Renal cortex interstitium (tissue), 11 donors: ENCODE measurements around the gene NOX4. TPM values are rescaled to one million over a fixed set of nuclear protein-coding genes. Genes with fewer than 3 reads are reported as not detected.
"Not testable (repeated sequence)": the region's sequence is repeated elsewhere in the genome, so short reads cannot be mapped to it uniquely, and the experiment has no call there.

Source experiments
- DNase-seq, 11 donors: peaks; one replicate each; pipeline ENCODE4 v3.0.0-alpha.2; 2013; ENCODE audit warnings: low read depth in 9 of 11, low spot score in 4 of 11; ENCODE audit errors: extremely low read depth in 1 of 11
- polyA plus RNA-seq, 3 donors: library from polyadenylated mRNA; unstranded; fragments of 120-200 nt; gene quantifications; one replicate each; pipeline ENCODE4 v1.2.1, GENCODE V29; 2013; ENCODE audit not compliant: insufficient read length in 3 of 3

The NOX4 gene
- polyA plus RNA-seq, 3 donors = 39.9 to 54.0 (median 53.8) TPM

DNA sequence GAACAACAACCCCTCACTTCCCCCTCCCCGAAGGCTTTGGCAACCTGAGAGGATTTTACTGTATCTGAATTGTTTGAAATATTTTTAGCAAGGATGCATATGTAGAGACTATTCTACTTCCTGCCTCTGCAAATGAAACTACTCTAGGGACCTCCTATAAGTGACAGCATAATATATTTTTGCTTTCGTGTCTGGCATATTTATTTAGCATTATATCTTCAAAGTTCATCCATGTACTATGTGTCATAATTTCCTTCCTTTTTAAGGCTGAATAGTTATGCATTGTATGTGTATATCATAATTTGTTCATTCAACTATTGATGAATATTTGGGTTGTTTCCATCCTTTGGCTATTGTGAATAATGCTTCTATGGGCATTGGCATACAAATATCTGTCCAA lies 153.1 kb downstream of the NOX4 start:
- DNase-seq = not testable (repeated sequence)

DNA sequence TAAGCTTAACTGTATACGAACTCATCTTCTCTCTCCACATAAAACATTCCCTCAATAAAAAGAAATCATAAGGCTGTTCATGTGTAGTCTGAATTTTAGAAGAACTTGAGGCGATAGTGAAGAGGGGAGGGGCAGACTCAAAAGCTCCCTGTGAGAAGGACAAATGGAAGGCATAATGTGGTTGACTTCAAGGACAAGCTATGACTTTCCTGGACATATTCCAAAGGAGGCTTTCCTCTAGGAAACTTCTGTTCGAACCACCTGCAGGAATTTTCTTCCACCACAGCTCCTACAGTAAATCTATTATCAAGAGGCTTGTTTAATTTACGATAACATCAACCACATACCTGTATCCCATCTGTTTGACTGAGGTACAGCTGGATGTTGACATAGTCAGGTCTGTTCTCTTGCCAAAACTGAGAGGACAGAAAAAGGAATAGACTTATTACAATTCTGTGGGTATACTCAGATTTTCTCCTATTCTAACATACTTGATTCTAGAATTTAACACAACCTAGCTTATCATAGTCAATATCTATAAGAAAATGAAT lies 154.0 kb downstream of the NOX4 start:
- not testable (repeated sequence) for DNase-seq

DNA sequence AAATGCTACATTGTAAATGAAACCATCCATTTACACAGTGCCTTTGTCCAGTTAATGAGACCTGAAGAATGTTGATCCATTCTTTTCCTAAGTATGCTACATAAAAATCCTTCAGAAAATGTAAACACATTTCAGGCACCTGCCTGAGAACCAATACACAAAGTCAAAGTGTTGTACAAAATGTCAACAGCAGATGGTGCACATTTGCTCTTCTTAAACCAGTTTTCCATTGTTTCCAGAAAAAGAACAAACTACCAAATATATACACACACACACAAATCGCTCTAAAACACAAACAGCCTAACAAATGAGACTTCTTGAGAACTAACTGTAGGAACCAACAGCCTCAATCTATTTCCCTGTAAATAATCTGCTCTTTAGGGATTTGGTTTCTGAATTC lies 157.5 kb downstream of the NOX4 start:
- DNase-seq = peak in 1 of 11 donors; percentile 9

DNA sequence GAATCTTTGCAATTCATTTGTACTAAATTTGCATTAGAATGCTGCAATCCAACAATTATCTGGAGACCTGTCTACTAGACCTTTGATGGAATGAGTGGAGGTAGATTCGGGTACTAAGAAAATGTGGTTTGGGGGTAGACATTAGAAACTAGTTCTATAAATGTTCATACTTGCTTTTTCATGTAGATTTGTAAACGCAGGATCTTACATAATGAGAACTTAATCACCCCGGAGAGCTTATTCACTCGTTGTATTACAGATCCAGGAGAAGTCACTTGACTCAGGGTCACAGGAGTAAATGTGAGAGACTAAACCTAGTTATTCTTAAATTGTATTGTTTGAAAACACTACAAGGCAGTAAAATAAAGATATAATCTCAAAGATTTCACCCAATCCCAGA lies 159.2 kb downstream of the NOX4 start:
- DNase-seq = not testable (repeated sequence)

DNA sequence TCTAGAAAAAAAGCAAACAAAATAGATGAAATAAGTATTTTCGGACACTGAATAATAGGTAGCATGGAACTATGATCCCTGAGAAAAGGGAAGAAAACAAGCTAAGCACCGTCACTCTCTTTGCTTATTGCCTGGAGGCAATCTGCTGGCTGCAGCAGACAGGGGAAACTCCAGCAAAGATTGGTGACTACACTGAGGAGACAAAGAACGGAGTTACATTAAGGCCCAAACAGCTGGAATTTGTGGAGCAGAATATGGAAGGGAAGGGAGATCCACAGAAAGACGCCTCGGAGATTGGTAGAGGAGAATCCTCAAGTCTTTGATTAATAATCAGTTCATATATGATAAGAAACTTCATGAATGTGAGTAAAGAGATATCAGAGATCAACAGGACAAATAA lies 163.3 kb downstream of the NOX4 start:
- DNase-seq = no peak

DNA sequence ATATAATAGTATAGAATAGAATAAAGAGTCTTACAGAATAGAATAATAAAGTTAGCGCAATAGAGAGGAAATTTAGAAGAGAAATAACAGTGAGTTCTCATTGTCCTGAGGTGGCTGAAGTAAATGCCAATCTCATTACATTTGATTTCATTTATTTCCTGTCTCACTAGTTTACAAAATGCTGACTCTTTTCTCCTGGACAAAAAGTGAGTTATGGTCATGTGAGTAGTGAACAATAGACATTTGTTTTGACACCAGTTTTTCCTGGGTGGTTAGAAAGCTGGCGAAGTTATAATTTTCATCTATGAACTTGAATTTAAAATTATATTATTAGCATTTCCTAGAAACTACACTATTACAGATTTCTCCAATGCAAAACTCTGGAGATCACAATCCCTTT lies 169.8 kb downstream of the NOX4 start:
- no peak for DNase-seq

DNA sequence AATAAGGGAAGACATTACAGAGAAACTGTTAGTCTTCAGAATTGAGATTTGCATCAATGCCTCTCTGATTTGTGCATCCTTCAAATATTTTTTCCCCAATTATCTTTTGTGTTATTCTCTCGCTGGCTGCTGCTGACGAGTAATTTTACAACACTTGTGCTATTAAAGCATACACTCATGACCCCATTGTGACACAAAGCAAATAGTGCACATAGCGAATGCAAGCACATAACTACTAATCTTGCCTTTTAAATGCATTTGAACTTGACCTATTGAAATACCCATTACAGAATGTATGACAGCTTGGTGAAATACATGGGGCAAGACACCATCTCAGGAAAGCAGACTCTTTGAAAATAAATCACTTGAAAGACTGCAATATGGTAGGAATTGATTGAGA lies 180.6 kb downstream of the NOX4 start:
- not testable (repeated sequence) for DNase-seq

DNA sequence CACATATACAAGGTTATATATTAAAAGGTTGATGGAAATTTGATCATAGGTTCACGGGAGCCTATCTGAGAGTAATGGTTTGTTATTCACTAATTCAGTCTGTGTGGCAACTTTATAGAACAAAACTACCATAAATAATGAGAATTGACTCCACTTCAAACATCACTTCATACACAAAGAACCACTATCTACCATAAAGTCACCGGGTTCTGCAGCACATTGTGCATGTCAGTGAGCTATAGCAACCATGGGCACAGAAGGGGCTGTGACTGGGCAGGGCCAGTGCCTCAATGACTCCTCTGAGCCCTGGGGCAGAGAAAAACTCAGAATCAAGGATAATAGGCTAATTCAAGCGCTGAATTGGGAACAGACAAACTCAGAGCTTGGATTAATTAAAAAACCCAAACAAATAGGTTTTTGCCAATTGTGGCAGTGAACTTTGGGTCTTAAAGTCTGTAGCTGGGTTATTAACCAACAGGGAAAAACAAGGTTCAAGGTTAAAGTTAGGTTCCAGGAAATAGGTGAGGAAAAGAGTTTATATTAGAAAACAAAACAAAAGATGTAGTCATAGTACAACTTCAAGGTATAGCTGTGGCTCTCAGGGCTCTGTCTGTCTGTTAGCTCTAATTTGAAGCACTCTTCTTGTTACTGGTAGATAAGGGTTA lies 181.7 kb downstream of the NOX4 start:
- DNase-seq = not testable (repeated sequence)

DNA sequence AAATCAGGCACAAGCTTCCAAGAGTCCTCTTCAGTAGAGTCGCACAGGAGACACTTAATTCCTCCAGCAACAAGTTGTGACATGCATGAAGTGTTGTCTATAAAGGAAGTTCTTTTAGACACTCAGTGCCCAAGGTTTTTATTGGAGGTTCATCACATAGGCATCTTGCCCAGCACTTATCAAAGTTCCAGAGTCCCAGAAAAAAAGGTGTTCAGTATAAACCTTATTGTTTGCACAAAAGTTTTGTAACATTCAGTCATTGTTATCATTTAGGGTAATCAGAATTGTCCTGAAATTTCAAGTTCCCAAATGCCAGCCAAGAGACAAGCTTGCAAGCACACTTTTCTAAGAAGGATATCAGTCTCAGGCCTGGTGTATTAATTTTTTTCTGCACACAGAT lies 182.9 kb downstream of the NOX4 start:
- DNase-seq = not testable (repeated sequence)

DNA sequence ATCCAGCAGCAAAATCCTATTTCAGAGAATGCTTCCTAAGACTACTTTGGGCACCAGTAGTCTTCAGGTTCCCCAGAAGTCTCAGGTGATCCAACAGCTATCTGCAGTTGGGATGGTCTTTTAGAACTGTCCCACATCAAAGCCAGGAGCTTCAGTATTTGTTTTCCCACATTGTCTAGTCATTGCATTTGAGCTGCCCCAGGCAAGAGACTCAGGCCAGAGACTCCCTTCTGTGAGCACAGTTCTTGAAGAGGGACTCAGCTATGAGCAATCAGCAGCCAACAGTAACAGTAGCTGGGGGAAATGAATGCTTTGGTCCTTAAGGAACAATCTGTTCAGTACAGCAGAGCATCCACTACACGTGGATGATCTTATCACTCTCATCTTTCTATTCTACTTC lies 188.1 kb downstream of the NOX4 start:
- not testable (repeated sequence) for DNase-seq

DNA sequence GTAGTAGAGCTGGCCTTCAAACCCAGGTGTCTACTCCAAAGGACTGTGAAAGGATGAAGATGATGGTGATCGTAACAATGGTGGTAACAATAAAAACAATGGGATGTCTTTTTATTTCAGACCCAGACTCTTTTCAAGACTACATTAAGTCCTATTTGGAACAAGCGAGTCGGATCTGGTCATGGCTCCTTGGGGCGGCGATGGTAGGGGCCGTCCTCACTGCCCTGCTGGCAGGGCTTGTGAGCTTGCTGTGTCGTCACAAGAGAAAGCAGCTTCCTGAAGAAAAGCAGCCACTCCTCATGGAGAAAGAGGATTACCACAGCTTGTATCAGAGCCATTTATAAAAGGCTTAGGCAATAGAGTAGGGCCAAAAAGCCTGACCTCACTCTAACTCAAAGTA lies 196.2 kb downstream of the NOX4 start:
- not testable (repeated sequence) for DNase-seq

DNA sequence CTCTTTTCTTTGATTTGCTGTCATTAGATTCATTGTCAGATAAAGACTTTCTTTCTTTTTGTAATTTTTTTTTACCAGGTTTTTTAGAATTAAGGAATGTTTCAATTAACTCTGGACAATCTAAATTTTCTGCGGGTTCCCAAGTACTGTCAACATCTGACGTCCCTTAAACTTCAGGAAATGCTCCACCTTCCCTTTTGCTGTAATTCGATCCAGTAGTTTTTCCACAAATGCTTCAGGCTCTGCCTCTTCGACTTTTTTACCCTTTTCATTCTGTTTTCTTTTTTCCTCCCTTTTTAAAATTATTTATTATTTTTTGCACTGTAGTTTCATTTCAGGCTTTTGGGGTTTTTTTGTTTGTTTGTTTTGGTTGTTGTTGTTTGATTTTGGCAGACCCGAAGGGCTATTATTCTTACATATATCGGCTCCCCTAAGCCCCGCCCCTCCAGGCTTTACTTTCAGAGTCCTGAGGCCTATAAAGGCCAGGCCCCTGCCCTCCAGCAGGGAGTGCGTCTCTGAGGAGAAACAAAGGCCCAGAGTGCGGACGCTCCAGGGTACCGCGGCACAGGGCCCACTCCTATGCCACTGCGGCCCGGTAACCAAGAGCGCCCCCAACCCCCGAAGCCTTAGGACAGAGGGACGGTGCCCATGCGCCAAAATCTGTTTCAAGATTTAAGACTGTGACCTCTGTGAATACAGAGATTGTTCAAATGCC lies 197.1 kb downstream of the NOX4 start:
- DNase-seq = peak in 3 of 11 donors; percentile 4 to 7 (median 4)

DNA sequence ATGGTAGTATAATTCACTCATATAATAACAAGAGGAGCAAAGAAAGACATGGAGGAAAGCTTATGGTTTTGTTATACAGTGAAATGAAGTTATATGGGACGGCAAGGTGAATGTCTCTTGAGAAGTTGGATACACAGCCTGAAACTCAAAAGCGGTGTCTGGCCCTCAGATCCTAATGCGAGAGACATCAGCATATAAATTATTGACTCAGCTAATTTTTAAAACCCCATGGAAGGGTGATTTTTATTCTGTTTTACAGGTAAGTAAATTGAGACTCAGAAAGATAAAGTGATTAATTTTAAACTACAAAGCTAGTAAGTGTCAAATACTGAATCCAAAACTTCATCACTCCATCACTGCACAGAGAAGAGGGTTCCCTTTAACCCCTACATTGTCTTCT lies 203.2 kb downstream of the NOX4 start:
- DNase-seq = not testable (repeated sequence)

DNA sequence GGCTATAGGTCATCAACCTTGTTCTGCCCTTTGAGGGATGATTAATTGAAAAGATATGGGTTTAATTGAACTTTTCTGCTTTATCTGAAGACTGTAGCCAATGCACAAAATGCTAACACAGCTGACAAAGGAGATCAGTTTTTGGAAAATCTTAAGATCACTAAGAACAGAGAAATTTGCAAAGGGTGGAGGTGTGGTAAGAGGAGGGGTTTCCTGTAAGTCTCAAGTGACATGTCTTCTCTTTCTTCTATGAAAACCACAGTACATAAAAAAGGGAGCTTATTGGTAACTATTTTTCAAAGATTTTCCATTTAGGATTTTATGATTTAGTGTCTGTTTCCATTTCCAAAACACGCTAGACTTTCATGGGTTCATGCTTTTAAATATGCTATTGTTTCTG lies 204.6 kb downstream of the NOX4 start:
- DNase-seq = not testable (repeated sequence)

DNA sequence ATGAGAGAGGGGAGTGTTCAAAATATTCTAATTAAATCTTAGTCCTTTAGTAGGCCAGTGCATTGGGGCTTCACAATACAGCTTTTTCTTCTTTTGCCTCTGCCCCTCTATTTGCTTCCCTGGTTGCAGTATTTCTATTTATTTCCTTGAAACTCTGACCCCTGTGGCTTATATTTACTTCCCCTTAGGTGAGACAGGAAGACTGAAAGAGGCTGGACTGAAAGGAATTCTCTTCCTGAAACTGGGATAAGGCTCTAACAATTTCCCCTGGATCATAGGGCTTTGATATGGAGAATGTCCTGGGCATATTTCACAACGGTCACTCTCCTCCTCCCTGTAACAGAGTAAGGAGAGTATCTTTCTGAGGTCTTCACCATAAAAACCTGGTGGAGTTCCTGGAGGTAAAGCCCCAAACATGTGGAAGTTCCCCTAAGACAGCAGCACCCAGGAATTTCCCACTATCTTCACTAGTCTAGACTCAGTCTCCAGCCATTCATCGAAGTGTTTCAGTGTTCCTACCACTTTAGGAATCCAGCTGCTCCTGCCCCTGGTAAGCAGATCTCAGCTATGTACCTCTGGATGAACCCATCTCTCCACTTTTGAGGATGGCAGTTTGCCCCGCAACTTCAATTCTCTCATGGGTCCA lies 210.0 kb downstream of the NOX4 start:
- DNase-seq = not testable (repeated sequence)

DNA sequence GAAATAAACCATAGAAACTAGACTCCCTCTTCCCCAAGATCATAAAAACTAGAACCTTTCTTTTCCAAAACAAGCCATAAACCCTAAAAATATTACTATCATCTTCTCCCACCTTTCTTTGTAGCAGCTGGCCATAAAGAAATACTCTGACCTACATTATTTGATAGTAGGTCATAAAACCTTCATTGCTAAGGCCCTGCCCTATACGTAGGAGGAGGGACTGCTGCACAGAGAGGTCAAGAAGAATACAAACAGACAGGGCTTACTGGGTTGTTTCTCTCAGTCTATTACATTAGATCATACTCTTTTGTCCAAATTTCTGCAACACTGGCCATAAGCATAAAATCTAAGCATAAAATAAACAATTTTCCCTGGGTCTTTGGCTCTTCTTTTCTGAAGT lies 212.0 kb downstream of the NOX4 start:
- DNase-seq = no peak

DNA sequence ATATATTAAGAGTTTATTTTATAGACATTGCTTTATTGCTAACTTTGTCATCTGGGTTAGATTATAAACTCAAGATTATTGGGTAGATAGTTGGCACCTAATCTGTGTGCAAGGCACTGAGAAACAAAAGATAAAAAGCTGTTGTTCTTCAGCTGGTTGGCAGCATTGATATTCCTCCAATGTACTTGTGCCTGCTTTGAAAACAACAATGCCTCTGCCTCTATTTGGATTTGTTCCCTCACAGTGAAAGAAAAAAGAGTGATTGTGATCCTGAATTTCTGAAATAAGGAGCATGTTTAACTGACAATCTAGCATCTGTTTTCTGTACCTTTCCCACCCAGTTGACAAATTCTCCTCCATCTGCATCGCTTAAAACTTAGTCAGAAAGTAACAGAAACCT lies 215.2 kb downstream of the NOX4 start:
- no peak for DNase-seq
